ENCODE measurements around the gene ANO2.

Gene ANO2

DNA sequence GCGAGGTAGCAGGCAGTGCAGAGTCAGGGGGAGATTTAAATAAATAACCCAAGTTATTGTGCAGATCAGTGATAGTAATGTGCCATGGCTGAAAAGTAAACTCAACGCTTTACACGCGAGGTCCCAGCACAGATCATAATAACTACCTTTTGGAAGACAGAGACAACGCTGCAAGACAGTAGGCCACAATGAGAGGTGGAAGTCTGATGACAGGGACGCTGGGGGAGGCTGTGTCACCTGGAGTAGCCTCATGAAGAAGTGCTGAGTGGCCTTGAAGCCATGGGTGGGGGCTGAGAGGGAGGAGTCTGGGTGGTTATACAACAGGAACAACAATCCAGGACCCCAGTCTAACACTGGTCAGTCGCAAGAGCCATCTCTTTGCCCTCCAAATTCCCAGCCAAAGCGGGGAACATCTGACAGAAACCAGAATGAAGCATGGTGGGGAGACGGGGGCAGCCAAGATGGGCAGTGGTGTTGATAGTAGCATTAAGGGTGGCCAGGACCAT is 28.2 kb downstream of the ANO2 start:
- DNase-seq (ENCODE audit: low read depth): no peak

DNA sequence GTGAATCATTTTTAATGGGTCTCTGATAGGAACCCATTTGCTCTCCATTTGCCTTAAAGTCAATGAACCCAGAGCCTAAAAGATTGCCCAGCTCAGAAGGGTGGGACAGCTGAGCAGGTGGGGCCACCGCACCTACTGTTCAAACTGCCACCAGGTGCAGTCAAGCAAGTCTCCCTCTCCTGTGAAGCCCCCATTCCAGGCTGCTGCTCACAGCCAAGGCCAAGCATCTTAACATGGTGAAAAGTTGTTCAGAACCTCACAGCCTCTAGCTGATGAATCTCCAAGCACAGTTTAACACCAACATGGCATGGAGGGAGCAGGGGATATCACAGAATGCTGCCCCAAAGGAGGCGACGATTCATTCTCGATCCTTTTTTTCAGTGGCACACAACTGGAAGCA is 29.5 kb downstream of the ANO2 start:
- no peak for DNase-seq (ENCODE audit: low read depth)

DNA sequence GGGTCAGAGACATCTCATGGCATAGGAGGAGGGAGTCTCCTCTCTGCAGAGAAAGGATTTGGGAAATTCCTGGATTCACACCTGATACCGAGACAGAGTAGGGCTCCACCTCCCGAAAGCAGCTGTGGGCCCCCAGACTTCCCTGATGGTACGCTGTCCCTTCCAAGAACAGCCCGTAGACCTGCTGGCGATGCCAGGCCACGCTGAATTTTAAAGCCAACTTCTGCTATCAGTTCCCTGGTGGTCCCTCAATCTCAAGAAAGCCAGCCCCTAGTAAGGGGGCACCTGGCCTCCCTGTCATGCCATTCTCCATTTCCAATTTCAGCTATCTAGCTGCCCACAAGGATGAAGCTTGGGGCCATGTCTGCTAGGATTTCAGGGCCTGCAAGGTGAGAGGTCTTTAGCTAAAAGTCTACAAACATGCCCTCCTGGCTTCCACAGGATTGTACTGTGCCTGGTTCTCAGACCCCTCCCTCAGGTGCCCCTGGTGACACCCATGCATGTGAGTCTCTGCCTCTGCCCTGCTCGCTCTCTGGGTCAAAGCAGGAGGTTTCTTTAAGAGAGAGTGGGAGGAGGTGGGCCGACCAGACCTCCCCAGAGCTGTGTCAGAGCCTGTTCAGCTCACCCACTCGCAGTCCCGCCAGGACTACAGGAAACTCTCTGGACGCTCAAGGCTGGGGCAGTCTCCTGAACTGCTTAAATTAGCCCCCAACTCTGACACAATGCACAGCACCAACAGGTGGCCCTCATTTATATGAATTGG is 30.5 kb downstream of the ANO2 start:
- DNase-seq (ENCODE audit: low read depth): no peak

DNA sequence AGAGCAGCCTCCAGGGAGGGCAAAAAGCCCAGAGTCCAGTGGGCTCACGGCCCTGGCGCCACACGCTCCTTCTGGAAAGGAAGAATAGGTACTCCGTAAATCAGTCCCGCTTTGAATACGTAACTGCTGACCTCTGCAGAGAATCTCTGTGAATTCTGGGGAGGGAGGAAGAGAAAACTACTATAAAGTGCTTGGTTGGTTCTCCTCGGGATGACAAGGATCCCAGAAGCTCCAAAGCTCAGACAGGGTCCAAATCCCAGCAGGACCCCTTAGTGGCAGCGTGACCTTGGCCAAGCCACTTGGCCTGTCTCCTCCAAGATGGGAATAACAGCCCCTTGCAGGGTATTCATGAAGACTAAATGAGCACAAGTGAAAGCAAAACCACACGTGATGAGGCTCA is 31.7 kb downstream of the ANO2 start:
- no peak for DNase-seq (ENCODE audit: low read depth)

DNA sequence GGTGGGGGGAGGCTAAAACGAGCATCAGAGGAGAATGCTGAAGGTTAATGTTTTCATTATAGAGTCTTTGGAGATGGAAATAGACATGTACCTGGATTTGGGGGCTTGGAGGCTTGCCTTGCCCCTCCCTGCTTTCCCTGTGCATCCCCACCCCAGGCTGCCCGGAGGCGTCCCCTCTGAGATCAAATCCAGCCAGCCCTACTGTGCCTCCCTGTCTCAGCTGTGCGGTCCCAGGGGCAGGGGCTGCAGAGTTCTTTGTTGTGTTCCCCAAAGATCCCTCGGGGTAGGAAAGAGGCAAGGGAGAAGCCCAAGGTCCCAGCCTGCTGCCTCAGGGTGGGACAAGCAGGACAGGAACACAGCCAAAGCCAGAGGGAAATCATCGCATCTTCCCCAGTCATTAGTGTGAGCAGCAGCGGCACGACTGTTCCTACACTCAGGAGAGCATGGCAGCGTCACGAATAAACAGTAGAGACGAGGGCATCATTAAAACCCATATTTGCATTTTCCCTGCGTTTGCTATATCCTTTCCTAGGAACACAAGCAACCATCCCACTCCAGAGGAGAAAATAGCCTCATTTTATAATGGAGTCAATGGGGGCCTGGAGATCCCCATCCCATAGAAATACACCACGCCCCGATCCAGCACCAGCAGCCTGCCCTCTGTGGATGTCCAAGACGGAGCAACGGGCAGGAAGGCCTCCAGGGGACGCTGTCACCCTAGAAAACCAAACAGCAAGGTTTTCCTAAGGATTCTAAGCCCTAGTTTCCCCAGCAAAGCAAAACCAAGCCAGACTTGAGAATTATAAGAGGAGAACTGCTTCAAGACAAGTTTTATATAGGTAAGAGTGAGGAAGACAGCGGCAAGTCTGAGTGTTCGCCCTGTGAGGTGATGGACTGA is 32.4 kb downstream of the ANO2 start:
- no peak for DNase-seq (ENCODE audit: low read depth)

DNA sequence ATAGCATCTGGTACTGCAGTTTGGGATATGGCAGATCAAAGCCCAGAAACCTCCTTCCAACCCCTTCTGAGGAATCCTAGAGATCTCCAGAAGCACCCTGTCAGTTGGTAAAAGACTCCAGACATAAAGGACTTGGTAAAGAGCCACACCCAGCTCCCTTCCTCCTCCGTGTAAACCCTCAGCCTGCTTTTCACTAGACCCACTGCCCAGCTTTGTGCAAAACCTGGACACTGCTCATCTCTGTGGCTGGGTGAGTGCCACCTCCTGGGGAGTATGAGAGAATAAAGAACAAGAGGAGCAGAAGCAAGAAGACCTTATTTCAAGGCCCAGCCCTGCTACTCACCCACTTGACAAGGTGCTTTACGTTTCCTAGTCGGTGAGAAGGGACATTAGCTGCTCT is 33.0 kb downstream of the ANO2 start:
- DNase-seq (ENCODE audit: low read depth): no peak

DNA sequence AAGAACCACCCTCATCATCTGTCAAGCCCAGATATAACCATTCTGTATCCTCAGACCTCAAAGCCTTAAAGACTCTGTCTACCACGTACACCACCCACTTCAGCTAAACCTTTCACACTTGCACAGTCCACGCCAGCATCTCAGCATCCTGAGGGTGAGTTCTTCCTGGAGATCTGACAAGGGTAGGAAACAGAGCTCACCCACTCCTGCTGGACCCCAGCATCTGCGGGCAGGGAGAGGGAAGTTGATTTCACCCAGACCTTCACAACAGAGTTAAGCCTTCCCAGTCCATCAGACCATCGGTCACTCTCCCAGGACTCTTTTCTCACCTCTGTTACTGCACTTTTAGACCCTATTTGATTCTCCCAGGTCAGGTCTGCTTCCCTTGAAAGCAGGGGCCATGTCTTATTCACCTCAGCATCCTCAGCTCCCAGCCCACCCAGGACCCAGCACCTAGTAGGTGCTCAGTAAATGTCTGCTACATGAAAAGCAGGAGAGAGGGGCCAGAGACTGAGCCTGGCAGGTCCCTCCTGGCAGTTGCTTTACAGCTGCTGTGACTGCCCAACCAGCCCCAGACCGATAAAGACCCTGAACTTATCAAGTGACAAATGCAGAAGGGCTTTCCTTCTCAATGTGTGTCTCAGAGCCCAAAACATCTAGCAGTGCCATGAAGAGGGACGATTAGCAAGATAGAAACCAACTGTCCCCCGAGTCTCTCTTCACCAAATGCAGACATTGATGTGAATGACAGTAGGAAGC is 34.1 kb downstream of the ANO2 start:
- DNase-seq (ENCODE audit: low read depth): no peak

DNA sequence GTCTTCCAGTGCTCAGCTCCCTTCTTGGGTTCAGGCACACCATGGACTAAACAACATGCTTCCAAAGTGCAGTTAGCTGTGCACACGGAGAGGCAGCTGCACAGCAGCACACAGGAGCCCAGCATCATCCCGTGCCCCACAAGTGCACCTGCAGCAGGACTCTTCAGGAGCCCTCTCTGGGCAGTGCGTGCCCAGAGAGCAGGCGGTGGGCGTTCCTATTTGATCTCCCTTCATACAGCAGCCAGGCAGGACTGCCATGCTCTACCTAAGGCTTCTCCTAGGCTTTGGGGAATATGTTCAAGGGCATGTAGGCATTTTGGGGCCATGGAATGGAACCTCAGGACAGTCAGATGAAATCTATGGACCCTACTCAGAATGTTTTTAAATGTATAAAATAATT is 35.5 kb downstream of the ANO2 start:
- DNase-seq (ENCODE audit: low read depth): no peak

DNA sequence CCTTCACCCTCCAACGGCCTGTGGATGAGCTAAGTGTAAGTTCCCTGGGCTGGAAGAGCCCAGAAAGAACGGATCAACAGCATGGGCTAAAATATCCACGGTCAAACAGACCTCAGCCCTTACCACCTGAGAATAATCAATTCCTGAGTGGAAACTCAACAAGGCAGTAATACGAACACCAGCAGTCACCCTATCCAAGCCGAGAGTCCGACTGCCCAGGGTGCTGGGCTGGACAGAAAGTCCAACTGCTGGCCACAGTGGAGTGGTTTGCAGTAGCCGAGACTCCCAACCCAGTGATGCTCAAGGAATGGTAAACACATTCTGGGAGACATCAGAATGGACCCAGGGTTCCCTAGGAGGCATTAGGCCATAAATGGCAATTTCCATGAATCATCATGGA is 36.8 kb downstream of the ANO2 start:
- DNase-seq (ENCODE audit: low read depth): no peak

DNA sequence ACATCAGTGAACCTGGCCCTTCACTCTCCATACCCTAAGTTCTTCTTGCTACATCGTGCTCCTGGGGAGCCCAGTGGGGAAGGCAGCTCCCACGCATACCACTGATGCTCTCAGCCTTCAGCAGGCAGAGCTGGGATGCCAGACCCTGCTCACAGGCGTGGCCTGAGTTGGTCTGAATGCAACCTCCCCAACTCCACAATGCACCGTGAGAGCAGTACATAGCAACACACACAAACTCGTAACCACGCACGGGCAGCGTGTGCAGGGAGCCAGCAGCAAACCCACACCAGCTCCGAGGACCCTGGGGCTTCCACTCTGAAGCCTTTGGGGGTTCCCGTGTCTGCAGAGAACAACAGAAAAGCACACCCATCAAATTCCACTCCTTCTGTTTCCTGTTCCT is 37.3 kb downstream of the ANO2 start:
- no peak for DNase-seq (ENCODE audit: low read depth)

DNA sequence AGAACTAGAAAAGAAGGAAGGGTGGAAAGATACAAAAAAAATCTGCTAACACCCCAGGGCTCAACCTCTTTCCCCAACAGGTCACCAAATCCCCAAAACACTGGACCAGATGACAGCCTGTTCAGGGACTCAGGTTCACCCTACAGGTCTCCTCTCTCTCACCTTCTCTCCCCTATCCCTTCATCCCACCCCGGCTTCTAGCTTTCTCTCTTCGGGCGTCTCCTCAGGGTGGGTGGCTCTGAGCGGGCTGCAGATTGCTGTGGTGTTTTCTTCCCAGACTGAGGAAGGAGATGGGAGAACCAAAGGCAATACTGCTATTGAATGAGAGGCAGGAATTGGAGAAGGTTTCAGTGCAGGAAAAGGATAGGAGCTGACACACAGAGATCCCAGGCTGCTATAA is 39.3 kb downstream of the ANO2 start:
- no peak for DNase-seq (ENCODE audit: low read depth)

DNA sequence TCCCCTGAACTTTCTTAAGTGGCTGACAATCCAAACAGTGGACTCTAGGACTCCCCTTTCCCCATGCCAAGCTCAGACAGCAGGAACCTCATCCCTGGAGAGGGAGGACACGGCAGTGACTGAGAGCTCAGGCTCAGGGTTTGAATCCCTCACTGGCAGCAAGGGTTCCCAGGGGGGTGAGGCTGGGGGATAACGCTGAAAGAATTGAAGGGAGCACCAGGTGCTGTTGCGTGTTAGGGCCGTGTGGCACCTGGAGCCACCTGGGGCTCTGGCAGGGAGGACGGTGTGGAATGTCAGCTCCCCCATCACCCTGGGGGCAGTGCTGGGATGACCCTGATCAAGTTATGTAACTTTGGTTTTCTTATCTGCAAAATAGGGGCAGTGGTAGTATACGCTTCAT is 40.1 kb downstream of the ANO2 start:
- no peak for DNase-seq (ENCODE audit: low read depth)

DNA sequence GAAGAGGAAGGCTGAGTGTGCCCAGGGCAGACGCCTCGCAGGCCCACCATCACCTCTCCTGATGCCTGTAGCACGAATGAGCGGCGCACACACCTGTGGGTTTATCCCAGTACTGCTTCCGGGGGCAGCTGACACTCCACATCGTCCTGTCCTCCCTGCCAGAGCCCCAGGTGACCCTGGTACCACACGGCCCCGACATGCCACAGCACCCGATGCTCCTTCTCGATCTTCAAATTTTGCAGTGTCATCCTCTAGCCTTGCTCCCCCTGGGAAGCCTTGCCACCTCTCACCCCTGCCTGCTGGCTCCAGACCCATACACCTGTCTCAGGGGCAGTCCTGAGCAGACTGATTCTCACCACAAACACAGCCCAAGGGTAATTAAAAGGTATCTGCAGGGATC is 40.6 kb downstream of the ANO2 start:
- DNase-seq (ENCODE audit: low read depth): no peak

DNA sequence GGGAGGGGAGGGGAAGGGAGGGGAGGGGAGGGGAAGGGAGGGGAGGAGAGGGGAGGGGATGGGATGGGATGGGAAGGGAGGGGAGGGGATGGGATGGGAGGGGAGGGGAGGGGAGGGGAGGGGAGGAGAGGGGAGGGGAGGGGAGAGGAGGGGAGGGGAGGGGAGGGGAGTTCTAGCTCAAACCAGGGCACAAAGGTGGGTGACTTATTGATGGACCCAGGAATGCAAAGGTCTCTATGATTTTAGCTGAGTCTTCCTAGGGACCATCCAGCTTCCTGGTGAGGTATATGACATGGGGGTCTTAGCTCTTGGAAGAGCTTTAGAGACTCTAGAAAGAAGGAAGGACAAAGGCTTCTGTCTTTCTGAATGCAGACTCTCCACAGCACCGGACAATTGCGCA is 42.3 kb downstream of the ANO2 start:
- DNase-seq (ENCODE audit: low read depth): no peak

DNA sequence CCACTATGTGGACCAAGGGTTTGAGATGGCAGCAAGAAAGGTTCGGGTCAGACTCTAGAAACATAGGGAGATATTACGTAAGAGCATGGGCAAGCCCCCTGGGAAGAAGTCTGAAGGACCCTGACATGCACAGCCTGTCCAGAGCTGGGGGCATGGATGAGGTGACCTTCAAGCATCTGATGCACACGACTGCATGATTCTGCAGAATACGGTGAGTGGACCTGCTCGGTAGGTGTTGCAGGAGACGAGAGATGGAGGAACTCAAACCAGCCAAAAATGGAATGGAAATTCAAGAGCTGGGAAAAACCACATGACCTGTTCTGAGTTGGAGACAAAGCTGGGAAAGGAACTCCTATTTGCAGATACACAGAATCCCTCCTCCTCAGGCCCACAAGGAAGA is 43.6 kb downstream of the ANO2 start:
- no peak for DNase-seq (ENCODE audit: low read depth)

DNA sequence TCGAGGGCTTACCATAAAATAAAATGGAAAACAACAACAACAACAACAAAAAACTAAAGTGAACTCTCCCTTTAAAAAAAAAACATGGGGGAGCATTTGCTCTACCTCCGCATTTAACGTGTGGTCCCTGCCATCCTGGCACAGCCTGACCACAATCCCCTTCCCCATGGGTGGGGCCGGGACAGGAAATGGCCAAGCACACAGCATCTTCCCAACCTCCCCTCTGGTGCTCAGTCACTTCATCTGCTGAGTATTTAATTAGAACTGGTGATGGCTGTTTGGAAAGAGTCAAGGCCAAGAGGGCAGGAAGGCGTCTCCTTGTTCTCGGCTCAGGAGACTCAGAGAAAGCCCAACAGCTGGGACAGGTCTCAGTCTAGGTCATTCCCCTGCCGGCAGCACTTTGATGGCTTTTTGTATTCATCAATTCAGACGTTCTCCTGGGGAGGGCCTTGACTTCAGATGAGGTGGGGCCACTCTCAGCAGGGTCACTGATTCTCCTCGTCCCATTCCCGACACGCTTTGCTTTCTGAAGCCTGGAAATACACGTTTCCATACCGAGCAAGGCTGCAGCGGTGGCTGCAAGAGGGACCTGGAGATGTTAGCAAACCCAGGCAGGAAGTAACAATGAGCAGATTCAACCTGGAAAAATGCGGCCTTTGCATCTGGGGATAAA is 44.4 kb downstream of the ANO2 start:
- DNase-seq (ENCODE audit: low read depth): no peak

DNA sequence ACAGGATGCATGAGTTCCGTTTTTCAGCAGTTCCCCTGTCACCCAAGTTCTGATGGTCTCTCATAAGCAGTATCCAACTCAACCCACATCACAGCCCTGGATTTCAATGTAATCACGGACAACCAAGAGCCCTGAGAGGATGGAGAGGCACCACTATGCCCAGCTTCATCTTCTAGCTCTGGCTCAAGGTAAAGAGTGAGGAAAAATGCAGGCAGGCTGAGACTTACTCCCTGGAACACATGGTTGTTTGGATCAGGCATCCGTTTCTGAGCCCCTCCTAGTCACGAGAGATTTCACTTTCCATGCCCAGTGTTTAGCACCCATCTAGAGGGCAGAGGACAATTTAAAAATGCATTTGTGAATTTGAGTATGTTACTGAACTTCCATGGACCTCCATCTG is 45.0 kb downstream of the ANO2 start:
- no peak for DNase-seq (ENCODE audit: low read depth)

DNA sequence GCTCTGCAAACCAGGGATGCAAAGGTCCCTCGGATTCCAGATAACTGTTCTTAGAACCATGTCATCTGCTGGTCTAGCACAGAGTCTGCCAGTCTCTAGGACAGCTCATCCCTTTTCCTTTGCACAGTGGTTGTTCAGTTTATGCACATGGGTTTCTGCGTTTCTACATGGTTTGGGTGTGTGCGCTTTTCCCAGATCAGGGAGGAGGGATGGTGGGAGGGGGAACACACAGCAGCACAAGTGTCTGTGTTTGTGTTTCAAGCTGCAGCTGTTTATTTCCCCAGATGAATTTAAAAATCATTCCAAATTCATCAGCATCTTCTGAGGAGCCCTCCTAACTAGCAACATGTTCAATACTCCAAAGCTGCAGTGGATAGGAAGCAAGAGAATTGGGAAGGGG is 45.4 kb downstream of the ANO2 start:
- DNase-seq (ENCODE audit: low read depth): no peak

DNA sequence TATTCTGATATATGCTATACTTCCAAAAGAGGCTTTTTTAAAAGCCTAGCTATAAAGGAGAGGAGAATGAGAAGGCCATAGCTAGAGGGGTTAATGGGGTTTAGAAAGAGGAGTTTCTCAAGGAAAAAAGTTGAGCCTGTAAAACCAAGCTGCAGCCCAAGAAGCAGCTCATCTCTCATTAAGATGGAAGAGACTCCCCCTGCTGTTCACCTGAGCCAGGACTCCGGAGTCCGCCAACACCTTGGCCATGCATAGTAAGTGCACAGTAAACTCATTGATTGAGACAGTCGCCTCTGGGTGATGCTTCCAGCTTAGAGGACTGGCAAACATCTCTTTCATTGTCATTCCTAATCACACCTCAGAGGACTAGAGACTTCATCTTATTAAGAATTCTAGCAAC is 46.2 kb downstream of the ANO2 start:
- DNase-seq (ENCODE audit: low read depth): no peak

DNA sequence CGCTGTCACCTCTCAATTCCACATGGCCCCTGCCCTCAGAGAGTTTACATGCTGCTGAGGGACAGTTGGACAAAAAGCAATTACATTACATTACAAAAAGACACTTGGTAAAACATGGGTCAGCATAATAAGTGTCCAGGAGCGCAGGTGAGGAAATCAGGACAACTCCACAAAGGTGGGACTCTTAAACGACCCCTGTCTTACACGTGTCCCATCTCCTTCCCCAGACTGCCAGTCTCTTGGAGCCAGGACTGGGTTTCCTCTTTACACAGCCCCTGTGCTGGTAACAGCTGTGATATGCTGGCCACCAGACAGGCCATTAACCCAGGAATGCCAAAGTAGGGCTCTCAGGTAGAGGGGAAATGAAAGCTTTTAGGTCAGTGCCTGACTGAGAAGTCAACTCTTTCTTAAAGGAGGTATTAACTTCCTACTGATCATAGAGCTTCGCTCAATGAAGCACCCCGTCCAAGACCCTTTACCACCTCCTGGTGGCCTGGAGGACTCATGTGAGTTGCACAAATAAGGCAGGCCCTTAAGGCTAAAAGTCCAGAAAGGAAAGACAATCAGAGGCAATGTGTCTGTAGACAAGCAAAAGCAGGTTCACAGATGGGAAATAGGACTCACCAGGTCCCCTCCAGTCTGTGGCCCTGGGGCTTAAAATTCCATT is 55.5 kb downstream of the ANO2 start:
- no peak for DNase-seq (ENCODE audit: low read depth)

DNA sequence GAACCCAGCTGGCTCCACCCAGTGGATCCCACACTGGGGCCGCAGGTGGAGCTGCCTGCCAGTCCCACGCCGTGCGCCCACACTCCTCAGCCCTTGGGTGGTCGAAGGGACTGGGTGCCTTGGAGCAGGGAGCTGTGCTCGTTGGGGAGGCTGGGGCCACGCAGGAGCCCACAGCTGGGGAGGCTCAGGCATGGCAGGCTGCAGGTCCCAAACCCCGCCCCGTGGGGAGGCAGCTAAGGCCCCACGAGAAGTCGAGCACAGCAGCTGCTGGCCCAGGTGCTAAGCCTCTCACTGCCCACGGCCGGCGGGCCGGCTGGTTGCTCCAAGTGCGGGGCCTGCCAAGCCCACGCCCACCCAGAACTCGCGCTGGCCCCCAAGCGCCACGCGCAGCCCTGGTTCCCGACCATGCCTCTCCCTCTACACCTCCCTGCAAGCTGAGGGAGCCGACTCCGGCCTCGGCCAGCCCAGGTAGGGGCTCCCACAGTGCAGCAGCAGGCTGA is 56.2 kb downstream of the ANO2 start:
- DNase-seq (ENCODE audit: low read depth): no peak
